HG03066 (cell line): Measurements from ENCODE around the gene SMC1B.
"Not testable (repeated sequence)": the region's sequence is repeated elsewhere in the genome, so short reads cannot be mapped to it uniquely, and the experiment has no call there.

Experiments used
- ATAC-seq: cut with Tn5 transposase; IDR thresholded peaks from one replicate; pipeline ENCODE4 v1.9.1; 2021; ENCODE audit warnings: low read depth; ENCODE audit not compliant: unreplicated experiment

Gene SMC1B

GRCh38 chr22:45357490-45357889 is 55.9 kb downstream of the SMC1B start:
- no peak for ATAC-seq

- ATAC-seq, result no peak
Observed at GRCh38 chr22:45353786-45354185, 59.6 kb downstream of the SMC1B start.

DNA sequence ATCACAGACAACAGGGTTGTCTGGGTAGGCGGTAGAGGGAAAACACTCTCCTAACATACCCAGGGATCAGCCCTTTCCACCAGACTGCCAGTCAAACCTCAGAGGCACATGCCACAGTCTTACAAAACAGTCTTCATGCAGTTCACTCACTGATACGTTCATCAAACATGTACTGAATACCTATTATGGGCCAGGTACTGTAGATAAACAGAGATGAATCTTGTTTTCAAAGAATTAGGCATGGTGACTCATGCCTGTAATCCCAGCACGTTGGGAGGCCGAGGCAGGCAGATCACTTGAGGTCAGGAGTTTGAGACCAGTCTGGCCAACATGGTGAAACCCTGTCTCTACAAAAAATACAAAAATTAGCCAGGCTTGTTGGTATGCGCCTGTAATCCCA is 60.6 kb downstream of the SMC1B start:
- ATAC-seq, result not testable (repeated sequence)

DNA sequence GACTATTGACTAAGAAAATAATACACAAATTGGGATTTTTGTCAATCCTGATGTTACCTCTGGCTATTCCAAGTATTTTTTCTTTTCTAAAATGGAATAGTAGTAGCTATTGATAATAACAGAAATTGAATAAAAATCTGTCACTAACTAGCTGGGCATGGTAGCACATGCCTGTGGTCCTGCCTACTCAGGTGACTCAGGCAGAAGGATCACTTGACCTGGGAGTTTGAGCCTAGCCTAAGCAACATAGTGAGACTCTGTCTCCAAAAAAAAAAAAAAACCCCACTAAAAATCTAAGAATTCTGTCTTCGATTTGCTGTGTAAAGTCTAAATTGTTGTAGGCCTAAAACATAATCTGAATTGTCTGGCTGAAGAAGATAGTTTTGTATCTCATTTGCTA is 61.4 kb downstream of the SMC1B start:
- ATAC-seq, result no peak

DNA sequence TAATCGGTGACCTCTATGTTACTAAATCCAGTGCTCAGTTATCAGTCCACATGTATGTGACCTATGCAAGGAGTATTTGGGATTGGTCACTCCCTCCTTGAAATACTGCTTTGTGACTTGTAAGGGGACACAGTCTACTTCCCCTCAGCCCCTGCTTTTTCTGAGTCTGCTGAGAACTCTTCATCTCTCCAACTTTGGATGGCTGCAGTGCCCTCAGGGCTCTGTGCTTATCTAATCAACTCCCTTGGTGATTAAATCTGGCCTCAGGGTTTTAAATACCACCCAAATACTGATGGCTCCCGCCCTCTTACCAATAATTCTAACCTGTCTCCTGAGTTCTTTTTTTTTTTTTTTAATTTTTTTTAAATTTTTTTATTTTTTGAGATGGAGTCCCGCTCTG is 63.5 kb downstream of the SMC1B start:
- ATAC-seq, result no peak

DNA sequence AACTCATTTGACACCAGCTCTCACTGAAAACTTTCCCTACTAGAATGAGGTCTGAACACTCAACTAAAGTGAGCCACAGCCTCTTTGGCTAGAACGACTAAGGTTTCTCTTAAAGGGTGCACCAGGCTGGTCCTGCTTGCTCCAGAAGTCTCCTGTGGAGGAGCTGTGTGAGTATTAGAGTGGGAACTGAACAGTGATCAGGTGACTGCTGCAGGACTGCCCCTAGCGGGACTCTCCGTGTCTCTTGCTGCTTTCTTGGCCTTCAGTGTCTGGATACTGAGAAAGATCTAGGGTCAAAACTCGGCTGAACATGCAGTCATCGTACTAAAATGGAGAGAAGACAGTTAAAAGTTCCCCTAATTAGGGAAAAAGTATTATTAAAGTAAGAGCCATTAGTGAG is 69.1 kb downstream of the SMC1B start:
- ATAC-seq, result no peak

GRCh38 chr22:45343143-45343542 is 70.3 kb downstream of the SMC1B start:
- no peak for ATAC-seq

- no peak for ATAC-seq
Observed at GRCh38 chr22:45341498-45341897, 71.9 kb downstream of the SMC1B start.

DNA sequence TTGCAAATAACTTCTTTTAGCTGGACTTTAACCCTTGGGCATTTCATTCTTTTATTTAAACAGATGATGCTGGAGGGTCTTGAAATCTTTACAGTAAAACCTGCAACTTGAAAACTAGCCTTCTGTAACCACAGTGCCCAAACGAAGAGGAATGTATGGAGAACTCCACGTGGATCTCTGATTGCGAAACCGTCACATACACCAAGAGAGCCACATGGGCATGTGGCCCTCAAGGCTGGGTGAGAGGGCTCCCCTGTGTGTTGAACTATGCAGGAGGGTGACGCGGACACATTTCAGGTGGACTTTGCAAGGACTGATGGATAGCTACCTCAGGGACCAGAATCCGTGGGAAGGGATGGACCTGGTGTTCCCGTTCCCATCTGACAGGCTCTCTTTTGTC is 73.1 kb downstream of the SMC1B start:
- ATAC-seq, result no peak

- ATAC-seq, result no peak
Observed at GRCh38 chr22:45338795-45339194, 74.6 kb downstream of the SMC1B start.

- ATAC-seq, result no peak
Observed at GRCh38 chr22:45337536-45337935, 75.9 kb downstream of the SMC1B start.

- ATAC-seq, result no peak
Observed at GRCh38 chr22:45336971-45337431, 76.4 kb downstream of the SMC1B start.

DNA sequence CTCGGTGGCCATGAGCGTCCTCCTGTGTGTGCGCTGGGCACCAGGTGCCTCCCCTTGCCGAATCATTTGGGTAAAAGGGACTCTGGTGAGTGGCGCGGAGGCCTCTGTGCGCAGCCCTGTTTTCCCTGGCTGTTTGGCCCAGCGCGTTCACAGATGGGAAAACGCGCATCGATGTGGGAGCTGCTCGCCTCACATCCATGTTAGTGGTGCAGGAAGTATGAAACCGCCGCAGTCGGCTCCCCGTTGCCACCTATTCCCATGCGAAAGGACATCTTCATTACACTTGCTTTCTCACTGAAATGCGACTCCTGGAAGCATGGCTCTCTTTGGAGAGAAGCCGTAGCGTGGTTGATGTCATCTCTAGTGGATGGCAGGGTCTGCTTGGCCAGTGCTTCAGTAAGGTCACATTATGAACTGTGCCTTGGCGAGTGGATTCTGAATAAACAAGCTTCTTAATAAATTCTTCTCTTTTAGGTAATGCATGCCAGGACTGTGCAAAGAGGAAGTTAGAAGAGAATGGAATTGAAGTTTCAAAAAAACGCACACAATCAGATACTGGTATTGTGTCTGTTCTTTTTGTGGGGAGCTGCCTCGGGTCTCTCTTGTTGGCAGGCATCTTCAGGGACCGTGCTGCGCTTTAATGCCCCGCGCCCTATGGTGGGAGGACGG is 77.4 kb downstream of the SMC1B start:
- ATAC-seq, result no peak

- no peak for ATAC-seq
Observed at GRCh38 chr22:45335021-45335818, 78.2 kb downstream of the SMC1B start.

- ATAC-seq, result no peak
Observed at GRCh38 chr22:45334528-45334927, 78.9 kb downstream of the SMC1B start.

GRCh38 chr22:45334068-45334467 is 79.3 kb downstream of the SMC1B start:
- ATAC-seq, result no peak

DNA sequence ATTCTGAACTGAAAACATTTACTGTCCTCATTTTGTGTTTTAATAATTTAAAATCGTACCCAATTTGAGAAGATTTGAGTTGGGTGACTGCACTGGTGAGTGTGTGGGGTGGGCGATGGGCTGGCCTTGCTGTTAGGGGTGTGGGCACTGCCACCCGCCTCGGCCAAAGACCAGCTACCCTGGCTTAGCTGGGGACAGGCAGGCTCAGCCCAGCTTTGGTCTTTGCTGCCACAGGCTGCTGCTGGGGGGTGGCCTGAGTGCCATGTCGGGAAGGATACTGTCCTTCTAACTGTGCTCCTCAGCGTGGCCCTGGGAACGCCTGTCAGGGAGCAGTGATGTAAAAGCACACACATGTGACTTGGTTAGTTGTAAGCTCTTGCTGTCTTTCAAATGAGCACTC is 81.4 kb downstream of the SMC1B start:
- ATAC-seq, result no peak

- no peak for ATAC-seq
Observed at GRCh38 chr22:45331486-45331885, 81.9 kb downstream of the SMC1B start.

DNA sequence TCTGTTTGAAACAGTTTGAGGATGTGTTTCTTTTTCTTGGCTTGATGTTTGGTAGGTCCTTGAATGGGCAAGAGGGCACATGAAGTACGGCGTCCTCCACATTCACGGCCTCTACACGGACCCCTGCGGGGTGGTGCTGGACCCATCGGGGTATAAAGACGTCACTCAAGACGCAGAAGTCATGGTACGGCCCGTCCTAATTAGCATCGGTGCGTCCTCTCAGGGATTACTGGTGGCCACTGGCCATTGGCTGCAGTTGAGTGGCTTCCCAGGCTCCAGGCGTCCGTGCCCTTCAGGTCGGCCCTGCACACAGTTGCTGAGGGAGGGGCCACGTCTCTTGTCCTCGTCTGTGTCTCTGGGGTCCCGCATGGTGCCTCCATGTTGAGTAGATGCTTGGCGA is 82.9 kb downstream of the SMC1B start:
- ATAC-seq, result no peak

DNA sequence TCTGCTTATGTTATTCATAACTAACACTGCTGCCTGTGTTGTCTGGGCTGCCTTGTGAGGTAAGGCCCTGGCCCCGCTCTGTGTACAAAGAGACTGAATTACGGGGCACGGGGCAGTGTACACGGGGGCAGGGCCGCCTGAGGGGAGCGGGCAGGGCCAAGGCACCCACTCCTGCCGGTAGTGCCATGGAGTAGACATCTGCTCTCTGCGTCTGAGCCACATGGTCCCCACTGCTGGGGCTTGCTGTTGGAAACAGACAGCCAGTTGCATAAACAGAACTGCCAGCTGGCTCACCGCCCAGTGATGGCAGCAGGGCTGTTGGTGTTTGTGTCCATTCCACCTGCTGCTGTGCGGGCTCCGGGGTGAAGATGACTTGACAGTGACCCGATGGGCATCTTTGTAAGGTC is 83.9 kb downstream of the SMC1B start:
- ATAC-seq, result no peak

DNA sequence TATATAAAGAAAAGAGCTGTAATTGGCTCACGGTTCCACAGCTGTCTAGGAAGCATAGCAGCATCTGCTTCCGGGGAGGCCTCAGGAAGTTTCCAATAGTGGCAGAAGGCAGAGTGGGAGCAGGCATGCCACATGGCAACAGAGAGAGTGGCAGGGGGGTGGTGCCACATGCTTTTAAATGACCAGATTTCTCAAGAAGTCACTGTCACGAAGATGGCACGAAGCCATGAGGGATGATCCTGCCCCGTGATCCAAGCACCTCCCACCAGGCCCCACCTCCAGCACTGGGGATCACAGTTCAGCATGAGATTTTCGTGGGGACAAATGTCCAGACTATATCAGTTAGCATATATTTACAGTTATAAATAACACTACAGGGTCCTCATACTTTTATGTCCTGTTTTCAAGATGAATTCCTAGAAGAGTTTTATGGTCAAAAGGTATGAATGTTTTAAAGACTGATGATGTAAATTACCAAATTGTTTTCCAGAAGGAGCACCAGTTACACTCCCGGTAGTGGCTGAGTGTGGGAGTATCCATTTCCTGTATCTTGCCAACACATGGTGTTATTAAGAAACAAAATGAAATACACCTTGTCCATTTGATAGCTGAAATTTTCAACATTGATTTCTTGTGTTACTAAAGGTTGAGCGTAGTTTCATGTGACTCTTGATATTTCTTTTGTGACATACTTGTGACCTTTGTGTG is 84.4 kb downstream of the SMC1B start:
- ATAC-seq, result no peak
